HCT116 (cell line): ENCODE data around the gene CCDC191.

Experiments used
- JUND ChIP-seq: IDR thresholded peaks from 2 replicates; pipeline ENCODE4 v1.6.1; 2012
- POLR2A ChIP-seq: IDR thresholded peaks from 2 replicates; pipeline ENCODE4 v1.7.0; 2011; ENCODE audit warnings: borderline replicate concordance; ENCODE audit not compliant: insufficient read depth, insufficient read length; ENCODE audit errors: extremely low read depth
- TF ChIP-seq, protein P1 (sequence below), 3 experiments: fragments of 200-600 bp in 1 of 3; sonication (generic) in 1 of 3; IDR thresholded peaks in 2 of 3; conservative IDR thresholded peaks in 1 of 3; 2 replicates each; pipeline ENCODE4 v1.5.1; 2012 to 2017; ENCODE audit warnings: low read depth in 2 of 3, low read length in 2 of 3, antibody characterized with exemption in 1 of 3, borderline replicate concordance in 1 of 3, control low read depth in 1 of 3, mild to moderate bottlenecking in 1 of 3, mixed read lengths in 1 of 3, mixed run types in 1 of 3, moderate library complexity in 1 of 3; ENCODE audit not compliant: insufficient read depth in 1 of 3

DNA sequence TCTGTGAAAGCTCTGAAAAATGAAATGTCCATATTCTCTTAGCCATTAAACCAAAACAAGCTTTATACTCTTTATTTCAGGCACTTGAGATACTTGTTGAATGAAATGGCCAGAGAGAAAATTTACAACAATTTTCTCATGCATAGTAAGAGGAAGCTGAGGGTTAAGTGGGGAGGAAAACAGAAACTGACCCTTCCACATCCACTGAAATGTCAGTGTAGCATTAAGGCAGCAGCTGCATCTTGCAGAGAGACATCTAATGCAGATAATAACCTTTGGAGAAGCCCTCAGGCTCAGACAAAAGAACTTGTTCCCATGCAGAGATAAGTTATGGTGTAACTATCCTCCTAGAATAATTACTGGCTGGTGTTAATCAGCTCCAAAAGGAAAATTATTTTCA is 74.5 kb downstream of the CCDC191 start:
- TF ChIP-seq, protein P1, sequence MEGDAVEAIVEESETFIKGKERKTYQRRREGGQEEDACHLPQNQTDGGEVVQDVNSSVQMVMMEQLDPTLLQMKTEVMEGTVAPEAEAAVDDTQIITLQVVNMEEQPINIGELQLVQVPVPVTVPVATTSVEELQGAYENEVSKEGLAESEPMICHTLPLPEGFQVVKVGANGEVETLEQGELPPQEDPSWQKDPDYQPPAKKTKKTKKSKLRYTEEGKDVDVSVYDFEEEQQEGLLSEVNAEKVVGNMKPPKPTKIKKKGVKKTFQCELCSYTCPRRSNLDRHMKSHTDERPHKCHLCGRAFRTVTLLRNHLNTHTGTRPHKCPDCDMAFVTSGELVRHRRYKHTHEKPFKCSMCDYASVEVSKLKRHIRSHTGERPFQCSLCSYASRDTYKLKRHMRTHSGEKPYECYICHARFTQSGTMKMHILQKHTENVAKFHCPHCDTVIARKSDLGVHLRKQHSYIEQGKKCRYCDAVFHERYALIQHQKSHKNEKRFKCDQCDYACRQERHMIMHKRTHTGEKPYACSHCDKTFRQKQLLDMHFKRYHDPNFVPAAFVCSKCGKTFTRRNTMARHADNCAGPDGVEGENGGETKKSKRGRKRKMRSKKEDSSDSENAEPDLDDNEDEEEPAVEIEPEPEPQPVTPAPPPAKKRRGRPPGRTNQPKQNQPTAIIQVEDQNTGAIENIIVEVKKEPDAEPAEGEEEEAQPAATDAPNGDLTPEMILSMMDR (IDR thresholded peaks at IDR 0.05 in 2 of 3, conservative IDR thresholded peaks at IDR 0.05 in 1 of 3; ENCODE audit: borderline replicate concordance in 1 of 3, insufficient read depth in 1 of 3, low read depth in 2 of 3, low read length in 2 of 3) = no peak
- TF ChIP-seq JUND (no peak), POLR2A (no peak)
